ENCODE results near the gene PLCH2.

Gene PLCH2

GRCh38 chr1:2529784-2530512 lies 53.9 kb downstream of the PLCH2 start, which contains the start of gene HES5:
Gene HES5, minus strand, starts transcription at chr1:2530263. Its CDS starts 99 bp downstream, at chr1:2530164.
- Histone ChIP-seq H3K4me3 (ENCODE audit: low read depth in 1 of 2, low read length in 2 of 2) (no peak within 1 kb of the TSS), H3K27ac (ENCODE audit: low read length) (no peak within 1 kb of the TSS), H3K9ac (ENCODE audit: low read depth, low read length) (no peak within 1 kb of the TSS), H2AFZ (ENCODE audit: low read depth, low read length) (no peak within 1 kb of the TSS), H4K20me1 (ENCODE audit: insufficient read depth, low read length) (peaks cover 32% of the 10 kb centered on the region), H3K79me2 (ENCODE audit: insufficient read depth, low read length) (peaks cover 11% of the 10 kb centered on the region), H3K36me3 (ENCODE audit: insufficient read depth, low read length) (peaks cover 5% of the 10 kb centered on the region; the same call in 1 of the 2 replicates), H3K4me2 (ENCODE audit: insufficient read depth, low read length) (no peak within 1 kb of the TSS), H3K4me1 (ENCODE audit: insufficient read depth, low read length) (peaks cover 24% of the 10 kb centered on the region), H3K9me3 (ENCODE audit: insufficient read depth, low read length, severe bottlenecking) (no peaks in the 10 kb centered on the region), H3K27me3 (ENCODE audit: insufficient read depth, low read length, poor library complexity) (peaks cover 7% of the 10 kb centered on the region)
- TF ChIP-seq EZH2 (IDR thresholded peaks at IDR 0.05; ENCODE audit: borderline replicate concordance, low read depth, low read length, severe bottlenecking) = no peak
- no peak for TF ChIP-seq CTCF (IDR thresholded peaks at IDR 0.05; ENCODE audit: borderline replicate concordance, extremely low read depth, low read length, poor library complexity, severe bottlenecking)
- DNase-seq (no peak), ATAC-seq (ENCODE audit: insufficient read depth, low read depth) (no peak)

- H3K79me2 ChIP-seq (ENCODE audit: insufficient read depth, low read length) = peaks cover 3% of the 10 kb centered on the region
- H3K9ac ChIP-seq (ENCODE audit: low read depth, low read length) = no peak overlapping the region
- H3K27ac ChIP-seq (ENCODE audit: low read length) = no peak overlapping the region
- peaks cover 7% of the 10 kb centered on the region for H3K27me3 ChIP-seq (ENCODE audit: insufficient read depth, low read length, poor library complexity)
- no peak overlapping the region for H3K4me3 ChIP-seq (ENCODE audit: low read depth in 1 of 2, low read length in 2 of 2)
- peaks cover 3% of the 10 kb centered on the region; the same call in 1 of the 2 replicates for H3K36me3 ChIP-seq (ENCODE audit: insufficient read depth, low read length)
- H3K9me3 ChIP-seq (ENCODE audit: insufficient read depth, low read length, severe bottlenecking) = no peaks in the 10 kb centered on the region
- peak; percentile 18 for TF ChIP-seq CTCF (IDR thresholded peaks at IDR 0.05; ENCODE audit: borderline replicate concordance, extremely low read depth, low read length, poor library complexity, severe bottlenecking)
- TF ChIP-seq EZH2 (IDR thresholded peaks at IDR 0.05; ENCODE audit: borderline replicate concordance, low read depth, low read length, severe bottlenecking) = no peak
- H3K4me1 ChIP-seq (ENCODE audit: insufficient read depth, low read length) = peaks cover 17% of the 10 kb centered on the region
- DNase-seq = no peak
- peaks cover 24% of the 10 kb centered on the region for H4K20me1 ChIP-seq (ENCODE audit: insufficient read depth, low read length)
- no peak for ATAC-seq (ENCODE audit: insufficient read depth, low read depth)
- H2AFZ ChIP-seq (ENCODE audit: low read depth, low read length) = no peak overlapping the region
- no peak overlapping the region for H3K4me2 ChIP-seq (ENCODE audit: insufficient read depth, low read length)
These were observed 54.6 kb downstream of the PLCH2 start for GRCh38 chr1:2530513-2531361.

- no peaks in the 10 kb centered on the region for H3K9me3 ChIP-seq (ENCODE audit: insufficient read depth, low read length, severe bottlenecking)
- peaks cover 20% of the 10 kb centered on the region for H4K20me1 ChIP-seq (ENCODE audit: insufficient read depth, low read length)
- H3K4me1 ChIP-seq (ENCODE audit: insufficient read depth, low read length) = peaks cover 7% of the 10 kb centered on the region
- H3K27me3 ChIP-seq (ENCODE audit: insufficient read depth, low read length, poor library complexity) = peaks cover 8% of the 10 kb centered on the region
- H3K79me2 ChIP-seq (ENCODE audit: insufficient read depth, low read length) = no peaks in the 10 kb centered on the region
- H3K36me3 ChIP-seq (ENCODE audit: insufficient read depth, low read length) = no peaks in the 10 kb centered on the region
- ATAC-seq (ENCODE audit: insufficient read depth, low read depth) (no peak), DNase-seq (no peak)
- no peak overlapping the region for H2AFZ ChIP-seq (ENCODE audit: low read depth, low read length)
- no peak overlapping the region for H3K4me3 ChIP-seq (ENCODE audit: low read depth in 1 of 2, low read length in 2 of 2)
- H3K27ac ChIP-seq (ENCODE audit: low read length) = no peak overlapping the region
- TF ChIP-seq EZH2 (IDR thresholded peaks at IDR 0.05; ENCODE audit: borderline replicate concordance, low read depth, low read length, severe bottlenecking) = no peak
- no peak for TF ChIP-seq CTCF (IDR thresholded peaks at IDR 0.05; ENCODE audit: borderline replicate concordance, extremely low read depth, low read length, poor library complexity, severe bottlenecking)
- H3K4me2 ChIP-seq (ENCODE audit: insufficient read depth, low read length) = no peak overlapping the region
- H3K9ac ChIP-seq (ENCODE audit: low read depth, low read length) = no peak overlapping the region
These were observed 56.5 kb downstream of the PLCH2 start for GRCh38 chr1:2532485-2533160.

Measured in DND-41 (cell line).